MCF 10A (cell line): ENCODE measurements around the gene GJC3. TPM values are rescaled to one million over a fixed set of nuclear protein-coding genes. Genes with fewer than 3 reads are reported as not detected.

Experiments used
- BruUV-seq: library from RNA; stranded (reverse); fragments of 400-500 nt; replicated peaks from 2 replicates; lab custom pipeline; 2021; lab: Mats Ljungman, UMichigan
- CTCF ChIA-PET: fragments of 300-600 bp; sonication (Branson Sonifier 250); formaldehyde crosslinking; extraction: SDS; loops from one replicate; lab custom pipeline; 2021; ENCODE audit warnings: antibody characterized with exemption, inconsistent platforms; lab: Yijun Ruan, JAX
- POLR2A ChIA-PET: fragments of 300-600, 350-650 bp; sonication (Branson Sonifier 250); formaldehyde crosslinking; extraction: SDS; loops from one replicate; lab custom pipeline; 2020; ENCODE audit warnings: antibody characterized with exemption, inconsistent platforms; lab: Yijun Ruan, JAX
- DNase-seq: peaks from one replicate; pipeline ENCODE4 v3.0.0-alpha.2; 2018; ENCODE audit not compliant: unreplicated experiment
- H3K27ac Mint-ChIP-seq: one replicate; pipeline ENCODE4 v1.8.0; 2022; ENCODE audit warnings: mild to moderate bottlenecking, low read depth, mixed read lengths; ENCODE audit not compliant: unreplicated experiment
- H3K27me3 Mint-ChIP-seq: one replicate; pipeline ENCODE4 v1.8.0; 2022; ENCODE audit warnings: mixed read lengths; ENCODE audit not compliant: insufficient read depth, unreplicated experiment
- H3K36me3 Mint-ChIP-seq: one replicate; pipeline ENCODE4 v1.8.0; 2022; ENCODE audit warnings: mild to moderate bottlenecking, moderate library complexity, mixed read lengths; ENCODE audit not compliant: insufficient read depth, unreplicated experiment
- H3K4me1 Mint-ChIP-seq: one replicate; pipeline ENCODE4 v1.8.0; 2022; ENCODE audit warnings: mixed read lengths; ENCODE audit not compliant: insufficient read depth, unreplicated experiment
- H3K4me3 Mint-ChIP-seq: one replicate; pipeline ENCODE4 v1.8.0; 2022; ENCODE audit warnings: mild to moderate bottlenecking, moderate library complexity, mixed read lengths; ENCODE audit not compliant: unreplicated experiment
- H3K9me3 Mint-ChIP-seq: one replicate; pipeline ENCODE4 v1.8.0; 2022; ENCODE audit warnings: mixed read lengths; ENCODE audit not compliant: unreplicated experiment
- intact Hi-C: fragments of 100-400 bp; cut with micrococcal nuclease; formaldehyde crosslinking; loops from 2 replicates; pipeline ENCODE4 v1.14.1; 2022
- total RNA-seq: library from RNA; stranded (reverse); gene quantifications from 2 replicates; pipeline ENCODE4 v1.2.3, GENCODE V29; 2022
- TF ChIP-seq, protein P1 (sequence below): fragments of 200-600 bp; IDR thresholded peaks from one replicate; pipeline ENCODE4 v1.8.0; 2022; ENCODE audit warnings: antibody characterized with exemption, mild to moderate bottlenecking; ENCODE audit not compliant: unreplicated experiment

The GJC3 gene
- total RNA-seq, 1 experiment from 2014 or later: not detected

DNA sequence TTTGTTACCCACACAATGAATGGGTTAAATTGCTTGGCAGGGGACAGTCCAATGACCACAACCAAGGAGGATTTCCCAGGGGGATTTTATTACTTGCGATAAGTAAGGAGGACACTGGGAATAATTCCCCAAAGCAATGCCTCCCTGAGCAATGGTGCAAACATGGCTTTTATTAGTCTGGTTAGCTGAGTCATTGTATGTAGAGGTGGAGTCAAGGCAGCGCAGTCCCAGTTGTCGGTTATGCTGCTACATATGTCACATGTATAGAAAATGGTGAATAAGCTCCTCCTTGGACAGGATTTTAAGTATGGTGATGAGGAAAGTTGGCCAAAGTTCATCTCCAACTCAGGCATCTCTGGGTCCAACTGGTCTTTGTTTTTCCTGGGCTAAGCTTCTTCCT lies 6.2 kb downstream of the GJC3 start:
- no peaks in the 10 kb centered on the region for H3K9me3 Mint-ChIP-seq
- no peak for DNase-seq
- POLR2A ChIA-PET: no interaction called here
- CTCF ChIA-PET: interaction anchor here (0.6 to 1.0 kb wide), 5 partner anchors 31 to 290 kb away, joined by 3 read pairs; no protein-coding TSS in a partner anchor
- intact Hi-C loops: no loop called here
- peaks cover 8% of the 10 kb centered on the region for H3K4me1 Mint-ChIP-seq
- no TSS peak for BruUV-seq
- peaks cover 14% of the 10 kb centered on the region for H3K36me3 Mint-ChIP-seq
- no peak overlapping the region for H3K4me3 Mint-ChIP-seq
- TF ChIP-seq, protein P1, sequence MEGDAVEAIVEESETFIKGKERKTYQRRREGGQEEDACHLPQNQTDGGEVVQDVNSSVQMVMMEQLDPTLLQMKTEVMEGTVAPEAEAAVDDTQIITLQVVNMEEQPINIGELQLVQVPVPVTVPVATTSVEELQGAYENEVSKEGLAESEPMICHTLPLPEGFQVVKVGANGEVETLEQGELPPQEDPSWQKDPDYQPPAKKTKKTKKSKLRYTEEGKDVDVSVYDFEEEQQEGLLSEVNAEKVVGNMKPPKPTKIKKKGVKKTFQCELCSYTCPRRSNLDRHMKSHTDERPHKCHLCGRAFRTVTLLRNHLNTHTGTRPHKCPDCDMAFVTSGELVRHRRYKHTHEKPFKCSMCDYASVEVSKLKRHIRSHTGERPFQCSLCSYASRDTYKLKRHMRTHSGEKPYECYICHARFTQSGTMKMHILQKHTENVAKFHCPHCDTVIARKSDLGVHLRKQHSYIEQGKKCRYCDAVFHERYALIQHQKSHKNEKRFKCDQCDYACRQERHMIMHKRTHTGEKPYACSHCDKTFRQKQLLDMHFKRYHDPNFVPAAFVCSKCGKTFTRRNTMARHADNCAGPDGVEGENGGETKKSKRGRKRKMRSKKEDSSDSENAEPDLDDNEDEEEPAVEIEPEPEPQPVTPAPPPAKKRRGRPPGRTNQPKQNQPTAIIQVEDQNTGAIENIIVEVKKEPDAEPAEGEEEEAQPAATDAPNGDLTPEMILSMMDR: no peak
- H3K27me3 Mint-ChIP-seq: peaks cover 23% of the 10 kb centered on the region
- H3K27ac Mint-ChIP-seq: no peak overlapping the region

DNA sequence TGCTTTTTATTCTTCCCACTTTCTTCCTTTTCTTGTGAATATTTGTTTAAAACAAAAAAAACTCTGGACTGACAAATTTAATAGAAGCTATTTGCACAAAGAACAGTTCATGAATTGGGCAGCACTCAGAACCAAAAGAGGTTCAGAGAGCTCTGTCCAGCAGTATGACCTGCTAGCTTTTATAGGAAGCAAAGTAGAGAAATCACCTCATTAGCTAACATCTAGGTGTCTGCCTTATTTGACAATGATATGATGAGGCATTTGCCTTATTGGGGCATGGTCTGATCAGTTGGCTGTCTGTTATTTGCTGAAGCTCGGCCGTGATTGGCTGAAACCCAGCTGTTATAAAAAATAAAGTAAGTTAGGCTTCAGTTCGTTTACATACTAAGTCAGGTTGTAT lies 9.3 kb downstream of the GJC3 start:
- intact Hi-C loops: no loop called here
- peak overlapping the region; percentile 96 for H3K27ac Mint-ChIP-seq
- CTCF ChIA-PET: interaction anchor here (0.6 to 11.4 kb wide), 6 partner anchors 9 to 398 kb away, joined by 3 to 214 read pairs (median 4); partner anchors contain the start of gene GJC3
- POLR2A ChIA-PET: interaction anchor here (0.5 to 2.8 kb wide), 32 partner anchors 8 to 420 kb away, joined by 3 to 23 read pairs (median 8); partner anchors contain the start of genes FAM200A, GJC3, ZKSCAN1 and ZKSCAN5
- peaks cover 35% of the 10 kb centered on the region for H3K36me3 Mint-ChIP-seq
- DNase-seq: no peak
- H3K4me1 Mint-ChIP-seq: peaks cover 27% of the 10 kb centered on the region
- no peaks in the 10 kb centered on the region for H3K9me3 Mint-ChIP-seq
- TF ChIP-seq, protein P1: no peak
- no TSS peak for BruUV-seq
- no peaks in the 10 kb centered on the region for H3K27me3 Mint-ChIP-seq
- peak overlapping the region; percentile 95 for H3K4me3 Mint-ChIP-seq

DNA sequence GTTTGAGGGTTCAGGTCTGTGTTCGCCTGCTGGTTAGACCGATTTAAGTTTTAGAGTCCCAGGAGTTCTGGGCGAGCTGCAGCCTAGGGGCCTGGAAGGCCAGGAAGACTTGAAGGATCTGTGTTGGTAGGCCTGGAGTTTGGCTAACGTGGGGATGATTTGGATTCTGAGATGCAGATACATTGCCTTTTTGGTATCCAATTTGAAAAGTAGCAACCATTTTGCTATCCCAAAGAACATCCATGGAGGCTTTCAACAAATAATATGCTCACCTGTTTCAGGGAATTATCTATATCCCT lies 9.7 kb downstream of the GJC3 start:
- intact Hi-C loops: loop anchor here (10.0 kb wide), 2 partner anchors 135 to 165 kb away; partner anchors contain the start of genes COPS6 and ZNF3
- POLR2A ChIA-PET: interaction anchor here (0.5 to 2.8 kb wide), 42 partner anchors 9 to 939 kb away, joined by 3 to 23 read pairs (median 5); partner anchors contain the start of genes AZGP1, COPS6, CPSF4 and FAM200A
- TSS peak; percentile 82 for BruUV-seq
- Mint-ChIP-seq H3K36me3 (peaks cover 35% of the 10 kb centered on the region), H3K4me1 (peaks cover 29% of the 10 kb centered on the region), H3K27ac (peak overlapping the region; percentile 96), H3K9me3 (no peaks in the 10 kb centered on the region), H3K27me3 (no peaks in the 10 kb centered on the region), H3K4me3 (peak overlapping the region; percentile 95)
- TF ChIP-seq, protein P1: no peak
- no peak for DNase-seq
- CTCF ChIA-PET: interaction anchor here (0.6 to 11.4 kb wide), 11 partner anchors 9 to 650 kb away, joined by 3 to 214 read pairs (median 3); partner anchors contain the start of gene GJC3

DNA sequence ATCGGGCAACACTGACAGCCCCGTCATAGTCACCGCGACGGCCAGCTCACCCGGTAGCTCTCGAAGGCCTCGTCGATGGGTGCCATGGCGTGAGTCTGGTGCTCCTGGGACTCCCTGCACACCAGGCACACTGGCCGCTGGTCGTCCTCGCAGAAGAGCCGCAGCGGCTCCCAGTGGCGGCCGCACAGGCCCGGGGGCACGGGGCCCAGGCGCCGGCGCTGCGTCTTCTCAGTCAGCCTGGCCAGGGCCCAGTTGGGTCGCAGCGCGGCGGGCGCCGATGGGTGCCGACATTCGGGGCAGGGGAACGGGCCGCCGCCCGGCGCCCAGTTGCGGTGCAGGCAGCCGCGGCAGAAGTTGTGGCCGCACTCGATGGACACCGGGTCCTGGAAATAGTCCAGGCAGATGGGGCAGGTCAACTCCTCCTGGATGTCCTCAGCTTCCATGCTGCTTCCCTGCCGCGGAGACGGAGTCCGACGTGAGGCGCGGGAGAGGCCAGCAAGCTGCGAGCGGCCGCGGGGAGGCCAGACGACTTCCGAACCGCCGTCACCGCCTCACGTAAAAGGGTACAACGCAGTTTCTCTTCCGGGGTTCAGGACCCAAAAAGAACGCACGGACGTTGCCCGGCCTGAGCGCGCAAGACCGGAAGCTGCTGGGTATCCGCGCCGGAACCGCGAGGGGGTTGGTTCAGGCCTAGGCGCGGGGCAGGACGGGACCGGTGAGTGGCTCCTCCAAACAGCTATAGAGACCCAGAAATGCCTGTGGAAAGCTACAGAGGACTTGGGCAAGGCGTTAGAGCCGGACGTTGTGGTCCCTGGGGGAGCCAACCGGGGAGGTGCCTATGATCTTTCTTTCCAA lies 10.2 kb downstream of the GJC3 start, which contains the start of gene TRIM4:
Gene TRIM4, minus strand, starts transcription at position 572 of the 855 bp plus-strand sequence. Its CDS starts 129 bp downstream, at position 443.
- Mint-ChIP-seq H3K36me3 (peaks cover 35% of the 10 kb centered on the region), H3K27me3 (no peaks in the 10 kb centered on the region), H3K4me3 (peak within 1 kb of the TSS; percentile 95), H3K27ac (peak within 1 kb of the TSS; percentile 96), H3K4me1 (peaks cover 35% of the 10 kb centered on the region), H3K9me3 (no peaks in the 10 kb centered on the region)
- CTCF ChIA-PET: interaction anchor here (0.6 to 11.4 kb wide), 17 partner anchors 10 to 879 kb away, joined by 3 to 214 read pairs (median 3); partner anchors contain the start of gene GJC3
- intact Hi-C loops: loop anchor here (10.0 kb wide), 2 partner anchors 136 to 166 kb away; partner anchors contain the start of genes COPS6 and ZNF3
- TF ChIP-seq, protein P1: no peak
- DNase-seq: peak; percentile 93
- BruUV-seq: TSS peak; percentile 62
- POLR2A ChIA-PET: interaction anchor here (0.5 to 2.8 kb wide), 52 partner anchors 8 to 939 kb away, joined by 3 to 23 read pairs (median 4); partner anchors contain the start of genes AZGP1, BUD31, COPS6 and CPSF4
